HG03457 (cell line): ENCODE results near the gene POLR2J.

Source experiments
- ATAC-seq: cut with Tn5 transposase; IDR thresholded peaks from one replicate; pipeline ENCODE4 v1.9.1; 2021; ENCODE audit warnings: moderate number of reproducible peaks; ENCODE audit not compliant: unreplicated experiment

Gene POLR2J

DNA sequence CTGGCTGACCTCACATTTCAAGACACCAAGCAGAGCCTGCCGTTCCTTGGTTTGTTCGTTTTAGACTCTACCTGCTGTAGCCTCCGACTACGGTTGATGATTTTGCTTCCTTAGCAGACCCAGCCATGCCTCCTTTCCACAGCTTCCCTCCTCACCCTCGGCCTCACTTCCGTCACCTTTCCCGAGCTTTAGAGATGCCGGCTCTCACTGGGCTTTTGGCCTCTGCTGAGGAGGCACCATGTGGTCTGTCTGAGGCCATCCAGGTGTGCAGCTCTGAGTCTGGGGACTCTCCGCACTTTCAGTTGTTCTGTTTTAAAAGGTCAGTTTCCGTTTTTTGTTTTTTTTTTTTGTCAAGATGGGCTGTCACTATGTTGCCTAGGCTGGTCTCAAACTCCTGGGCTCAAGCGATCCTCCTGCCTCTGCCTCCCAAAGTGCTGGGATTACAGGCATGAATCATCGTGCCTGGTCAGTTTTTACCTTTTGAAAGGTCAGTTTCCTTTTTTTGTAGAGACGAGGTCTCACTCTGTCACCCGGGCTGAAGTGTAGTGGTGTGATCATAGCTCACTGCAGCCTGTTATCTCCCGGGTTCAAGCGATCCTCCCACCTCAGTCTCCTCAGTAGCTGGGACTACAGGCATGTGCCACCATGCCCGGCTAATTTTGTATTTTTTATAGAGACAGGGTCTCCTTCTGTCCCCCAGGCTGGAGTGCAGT, 33.6 kb downstream of the POLR2J start:
- no peak for ATAC-seq

GRCh38 chr7:102439963-102440795, 38.5 kb downstream of the POLR2J start:
- ATAC-seq, result no peak

DNA sequence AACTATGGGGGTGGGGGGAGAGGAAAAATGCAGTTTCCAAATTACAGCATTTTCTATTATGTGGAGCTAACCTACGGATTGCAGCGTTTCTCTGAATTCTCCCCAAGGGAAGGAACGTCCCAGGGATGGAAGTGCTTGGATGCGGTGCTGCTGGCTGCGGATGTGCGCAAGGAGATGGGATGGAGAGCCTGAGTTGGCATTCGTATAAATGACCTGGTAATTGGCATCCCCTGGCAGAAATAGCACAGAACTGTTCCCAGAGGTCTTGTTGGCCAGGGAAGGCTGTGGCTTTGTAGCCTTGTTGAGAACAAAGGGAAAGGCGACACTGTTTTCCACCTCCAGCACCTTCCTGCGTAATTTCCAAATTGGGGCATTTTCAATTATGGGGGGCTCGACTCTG, 42.6 kb downstream of the POLR2J start:
- no peak for ATAC-seq

DNA sequence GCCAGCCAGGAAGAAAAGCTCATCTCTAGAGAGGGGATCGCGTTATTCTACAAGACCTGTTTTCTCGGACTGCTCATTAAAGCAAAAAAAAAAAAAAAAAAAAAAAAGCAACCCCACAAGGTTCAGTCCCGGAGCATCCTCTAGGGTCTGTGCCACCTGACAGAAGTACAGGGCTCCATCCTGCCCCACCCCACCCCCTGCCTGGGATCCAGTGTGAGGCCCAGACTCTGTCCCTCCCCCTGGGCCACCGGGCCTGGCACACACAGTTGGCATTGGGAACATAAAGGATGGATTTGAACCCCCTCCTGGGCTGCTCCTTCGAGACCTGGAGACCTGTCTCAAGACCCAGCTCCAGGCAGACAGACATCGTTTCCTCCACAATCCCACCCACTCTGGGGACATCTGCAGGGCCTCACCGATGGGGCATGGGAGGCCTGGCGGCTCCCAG, 44.7 kb downstream of the POLR2J start:
- no peak for ATAC-seq

GRCh38 chr7:102433219-102434038, 45.3 kb downstream of the POLR2J start, which contains the start of gene ORAI2:
TSS of gene ORAI2 (plus strand) at chr7:102433575. CDS start at chr7:102438957, 5,382 bp downstream.
- peak; percentile 45 for ATAC-seq

DNA sequence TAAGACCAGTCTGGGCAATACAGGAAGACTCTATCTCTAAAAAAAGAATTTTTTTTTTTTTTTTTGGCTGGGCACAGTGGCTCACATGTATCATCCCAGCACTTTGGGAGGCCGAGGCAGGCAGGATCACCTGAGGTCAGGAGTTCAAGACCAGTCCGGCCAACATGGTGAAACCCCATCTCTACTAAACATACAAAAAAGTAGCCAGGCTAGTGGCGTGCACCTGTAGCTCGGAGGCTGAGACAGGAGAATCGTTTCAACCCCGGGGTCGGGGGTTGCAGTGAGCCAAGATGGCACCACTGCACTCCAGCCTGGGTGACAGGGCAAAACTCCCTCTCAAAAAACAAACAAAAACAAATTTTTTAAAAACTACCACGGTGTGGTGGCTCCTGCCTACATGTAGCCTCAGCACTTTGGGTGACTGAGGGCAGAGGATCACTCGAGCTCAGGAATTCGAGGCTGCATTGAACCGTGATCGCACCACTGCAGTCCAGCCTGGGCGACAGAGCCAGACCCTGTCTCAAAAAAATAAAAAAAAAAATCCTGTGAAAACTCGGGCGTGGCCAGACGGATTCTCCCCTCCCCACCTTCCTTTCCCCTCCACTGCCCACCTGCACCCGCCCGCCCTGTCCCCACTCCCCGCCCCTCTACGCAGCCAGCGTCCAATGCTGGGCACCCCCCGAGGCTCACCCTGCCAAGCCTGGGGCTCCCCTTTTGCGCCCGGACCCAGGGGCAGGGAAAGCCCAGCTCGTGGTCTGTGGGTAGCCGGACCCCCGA, 46.1 kb downstream of the POLR2J start:
- peak; percentile 24 for ATAC-seq

DNA sequence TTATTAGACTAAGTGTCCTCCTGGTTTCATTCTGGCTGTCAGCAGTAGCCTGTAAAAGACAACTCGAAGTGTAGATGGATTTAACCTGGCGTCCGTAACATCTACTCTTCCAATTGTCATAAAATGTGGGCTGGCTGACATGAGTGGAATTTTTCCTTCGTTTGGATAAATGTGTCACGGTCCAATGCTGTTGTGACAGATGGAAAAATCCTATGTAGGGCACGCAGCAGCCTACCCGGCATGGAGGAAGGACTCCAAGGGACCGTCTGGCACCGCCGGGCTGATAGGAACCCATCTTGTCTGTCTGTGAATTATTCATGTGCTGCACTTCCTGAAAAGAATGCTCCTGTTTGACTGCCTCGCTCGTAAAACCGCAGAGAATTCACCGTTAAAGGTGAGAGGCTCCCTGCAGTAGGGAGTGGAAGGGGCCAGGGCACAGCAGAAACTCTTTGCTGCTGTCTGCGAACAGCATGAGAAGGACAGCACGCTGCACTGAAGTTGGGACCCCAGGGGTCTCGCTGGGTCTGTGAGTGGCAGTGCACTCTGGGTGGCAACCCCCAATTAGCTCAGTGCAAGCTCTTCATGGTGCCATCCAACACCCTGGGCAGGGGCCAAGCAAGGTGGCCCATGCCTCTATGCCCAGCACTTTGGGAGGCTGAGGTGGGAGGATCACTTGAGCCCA, 47.0 kb downstream of the POLR2J start:
- ATAC-seq, result no peak

DNA sequence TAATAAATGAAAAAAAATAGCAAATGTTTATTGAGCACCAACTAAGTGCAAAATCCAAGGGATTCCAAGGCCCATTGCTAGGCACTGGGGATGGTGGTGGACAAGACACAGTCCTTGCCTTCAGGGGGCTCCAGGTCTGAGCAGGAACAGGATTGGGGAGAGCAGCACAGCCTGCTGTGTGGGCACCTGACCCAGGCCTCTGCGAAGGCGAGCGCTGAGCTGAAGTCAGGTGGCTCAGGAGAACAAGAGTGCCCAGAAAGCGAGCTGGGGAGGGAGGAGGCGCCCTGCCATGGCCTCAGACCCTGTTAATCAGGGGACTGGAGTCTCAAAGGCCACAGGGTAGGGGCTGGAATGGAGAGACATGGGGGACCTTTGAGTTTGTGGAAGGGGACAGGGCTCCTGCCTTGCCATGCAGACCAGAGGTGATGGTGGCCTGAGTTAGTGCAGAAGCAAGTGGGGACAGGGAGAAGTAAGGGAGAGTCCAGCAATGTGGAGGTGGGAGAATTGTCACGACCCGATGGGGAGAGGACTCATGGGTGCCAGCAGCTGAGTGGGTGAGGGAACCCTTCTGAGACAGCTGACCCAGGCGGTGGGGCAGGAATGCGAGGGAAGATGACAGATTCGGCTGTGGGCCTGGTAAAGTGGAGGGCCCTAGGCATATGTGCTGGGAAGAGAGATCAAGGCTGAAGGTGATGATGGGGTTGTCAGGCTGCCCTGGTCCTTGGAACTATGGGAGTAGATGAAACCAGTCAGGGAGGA, 49.4 kb downstream of the POLR2J start:
- ATAC-seq, result no peak

DNA sequence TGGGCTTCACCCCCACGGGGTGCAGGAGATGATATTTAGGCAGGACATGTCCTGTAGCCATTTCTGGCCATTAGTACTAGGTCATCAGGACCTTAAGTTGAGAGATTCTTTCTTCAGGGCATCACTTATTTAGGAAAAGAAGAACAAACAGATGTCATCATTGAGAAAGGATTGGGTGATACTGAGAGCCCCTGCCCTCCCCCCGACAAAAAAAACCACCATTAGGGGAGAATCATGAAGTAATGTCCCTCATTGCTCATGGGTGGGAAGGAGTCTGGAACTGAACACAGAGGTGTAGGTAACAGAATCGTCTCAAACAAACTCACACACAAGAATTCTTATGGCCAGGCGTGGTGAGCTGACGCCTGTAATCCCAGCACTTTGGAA, 51.7 kb downstream of the POLR2J start:
- ATAC-seq, result no peak

DNA sequence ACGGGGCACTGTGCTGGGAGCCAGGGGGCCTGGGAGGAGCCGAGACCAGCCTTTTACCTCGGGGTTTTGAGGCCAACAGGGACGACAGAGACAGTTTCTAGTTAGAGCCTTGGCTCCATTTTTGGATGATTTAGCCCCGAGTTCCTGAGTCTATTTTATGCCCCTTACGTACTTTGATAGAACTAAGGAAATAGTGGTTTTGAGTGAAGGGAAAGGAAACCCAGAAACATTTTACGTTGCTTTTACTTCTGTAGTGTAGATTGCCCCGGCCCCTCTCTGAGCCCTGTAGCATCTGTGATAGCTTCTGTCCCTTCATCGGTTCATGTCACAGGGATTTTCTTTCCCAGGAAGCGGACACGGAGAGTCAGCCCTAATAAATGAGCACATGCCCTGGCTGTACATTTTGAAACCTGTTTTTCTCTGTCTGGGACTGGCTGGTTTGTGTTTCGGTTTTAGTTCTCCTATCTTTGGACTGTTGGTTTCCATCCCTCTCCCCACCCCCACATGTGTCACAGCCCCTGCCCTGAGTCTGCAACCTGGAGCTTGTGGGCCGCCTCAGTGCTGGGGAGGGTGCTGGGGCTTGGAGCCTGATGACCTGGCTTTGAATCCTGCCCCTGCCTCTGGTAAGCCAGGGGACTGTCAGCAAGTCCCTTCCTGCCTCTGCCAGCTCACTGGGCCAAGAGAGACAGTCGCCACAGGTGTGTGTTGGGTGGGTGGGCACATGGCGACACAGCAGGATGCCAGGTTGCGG, 52.3 kb downstream of the POLR2J start:
- ATAC-seq, result peak; percentile 50

- ATAC-seq, result peak; percentile 52
These were observed 53.0 kb downstream of the POLR2J start for GRCh38 chr7:102425639-102426267.

GRCh38 chr7:102424787-102425218, 53.9 kb downstream of the POLR2J start:
- no peak for ATAC-seq

DNA sequence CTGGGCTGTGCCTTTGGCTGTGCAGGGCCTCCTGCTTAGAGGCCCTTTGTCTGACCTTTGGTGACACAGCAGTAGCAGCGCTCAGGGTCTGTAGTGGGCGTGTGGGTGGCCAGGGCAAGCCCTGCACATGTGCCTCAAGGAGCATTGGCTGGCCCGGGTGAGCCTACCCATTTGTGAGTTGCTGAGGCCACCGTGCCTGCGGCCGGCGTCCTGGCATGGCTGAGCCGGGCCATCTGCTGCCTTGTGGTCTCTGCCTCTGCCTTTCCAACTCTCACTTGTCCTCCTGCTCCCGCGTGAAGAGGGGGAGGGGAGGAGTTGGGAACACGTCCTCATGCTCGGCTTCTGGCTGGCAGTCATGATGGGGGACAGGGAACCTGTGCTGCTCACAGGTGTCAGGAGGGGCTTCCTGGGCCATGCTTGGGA, 54.6 kb downstream of the POLR2J start:
- ATAC-seq, result no peak
